Caki2 (cell line): ENCODE results near the gene SCYL1. TPM values are rescaled to one million over a fixed set of nuclear protein-coding genes. Genes with fewer than 3 reads are reported as not detected.

ENCODE experiments used
- DNase-seq: peaks from one replicate; pipeline ENCODE4 v3.0.0-alpha.2; 2015; ENCODE audit warnings: low read depth
- in situ Hi-C: cut with HindIII; loops from 2 replicates; pipeline ENCODE4 v1.10.0; 2016; ENCODE audit warnings: low sequenced_read_pairs, low pct_unique_long_range_greater_than_20kb, mixed read lengths
- total RNA-seq: library from RNA; depleted of rRNA; stranded (reverse); fragments of >200 nt; shearing (Covaris generic); gene quantifications from 2 replicates; pipeline ENCODE4 v1.2.3, GENCODE V29; 2014; ENCODE audit warnings: low replicate concordance

The SCYL1 gene
- total RNA-seq, 1 experiment from 2014 or later: 58.0 TPM

DNA sequence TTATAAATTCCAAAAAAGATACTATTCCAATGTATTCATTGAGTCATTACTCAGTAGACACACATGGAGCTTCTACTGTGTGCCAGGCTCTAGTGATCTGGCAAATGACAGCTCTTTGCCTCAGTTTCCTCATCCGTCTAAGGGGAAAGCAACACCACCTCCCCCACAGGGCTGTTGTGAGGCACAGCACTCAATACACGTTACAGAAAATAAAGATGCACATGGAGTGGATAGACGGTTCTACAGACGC is 32.6 kb upstream of the SCYL1 start:
- no peak for DNase-seq
- in situ Hi-C loops: no loop called here

DNA sequence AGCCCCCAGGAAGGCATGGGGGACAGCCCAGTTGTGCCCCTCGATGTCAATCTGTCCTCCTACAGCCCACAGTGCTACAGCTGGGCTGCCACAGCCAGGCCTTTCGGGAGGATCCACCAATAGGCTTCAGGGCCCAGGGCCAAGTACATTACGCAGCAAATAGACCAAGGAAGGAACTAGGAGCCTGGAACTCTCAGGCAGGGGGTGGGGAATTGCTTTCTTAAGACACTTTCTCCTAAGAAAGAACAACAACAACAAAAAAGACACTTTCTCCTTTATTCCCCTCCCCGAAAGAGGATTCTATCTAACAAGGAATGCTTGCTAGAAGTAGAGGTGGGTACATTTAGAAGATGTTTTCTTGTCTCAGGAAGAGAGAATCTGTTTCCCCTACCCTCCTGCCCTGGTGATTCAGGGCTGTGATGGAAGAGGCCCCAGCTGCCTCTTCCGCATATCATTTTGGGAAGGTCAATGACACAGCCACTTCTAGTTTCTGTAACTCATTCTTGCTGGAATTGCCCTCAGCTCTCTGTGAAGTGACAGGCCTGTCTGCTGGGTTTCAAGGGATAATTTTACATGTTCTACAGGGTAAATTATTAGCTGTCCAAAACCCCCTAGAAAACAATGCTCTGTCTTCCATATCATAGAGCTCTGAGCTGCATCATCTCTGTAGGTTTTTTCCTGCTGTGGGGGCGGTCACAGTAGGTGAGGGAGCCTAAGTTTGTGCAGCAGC is 32.1 kb upstream of the SCYL1 start:
- DNase-seq: peak; percentile 90
- in situ Hi-C loops: no loop called here

DNA sequence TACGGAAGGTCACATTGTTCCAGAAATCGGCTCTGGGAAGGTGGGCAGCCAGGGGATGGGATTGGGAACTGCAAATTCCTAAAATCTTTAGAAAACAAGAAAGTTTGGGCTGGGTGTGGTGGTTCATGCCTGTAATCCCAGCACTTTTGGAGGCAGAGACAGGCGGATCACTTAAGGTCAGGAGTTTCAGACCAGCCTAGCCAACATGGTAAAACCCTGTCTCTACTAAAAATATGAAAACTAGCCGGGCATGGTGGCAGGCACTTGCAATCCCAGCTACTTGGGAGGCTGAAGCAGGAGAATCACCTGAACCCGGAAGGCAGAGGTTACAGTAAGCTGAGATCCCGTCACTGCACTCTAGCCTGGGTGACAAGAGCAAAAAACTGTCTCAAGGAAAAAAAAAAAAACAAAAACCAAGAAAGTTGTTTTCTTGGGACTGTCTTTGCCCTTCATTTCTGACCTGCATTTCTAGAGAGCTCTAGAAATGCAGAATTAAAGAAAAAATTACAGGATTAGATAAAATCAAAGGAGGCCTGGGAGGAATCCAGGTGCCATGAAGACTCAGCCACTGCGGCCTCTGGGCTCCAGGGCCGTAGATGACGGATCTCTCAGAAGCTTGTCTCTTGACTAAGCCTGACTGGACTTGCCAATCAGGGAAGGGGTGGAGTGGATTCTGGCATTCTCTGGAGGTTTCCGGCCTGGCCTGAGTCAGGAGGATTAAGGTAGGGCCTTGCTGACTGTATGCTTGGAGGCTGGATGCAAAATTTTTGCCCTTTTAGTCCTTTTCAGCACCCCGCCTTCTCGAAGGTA is 31.3 kb upstream of the SCYL1 start:
- in situ Hi-C loops: no loop called here
- DNase-seq: peak; percentile 80

DNA sequence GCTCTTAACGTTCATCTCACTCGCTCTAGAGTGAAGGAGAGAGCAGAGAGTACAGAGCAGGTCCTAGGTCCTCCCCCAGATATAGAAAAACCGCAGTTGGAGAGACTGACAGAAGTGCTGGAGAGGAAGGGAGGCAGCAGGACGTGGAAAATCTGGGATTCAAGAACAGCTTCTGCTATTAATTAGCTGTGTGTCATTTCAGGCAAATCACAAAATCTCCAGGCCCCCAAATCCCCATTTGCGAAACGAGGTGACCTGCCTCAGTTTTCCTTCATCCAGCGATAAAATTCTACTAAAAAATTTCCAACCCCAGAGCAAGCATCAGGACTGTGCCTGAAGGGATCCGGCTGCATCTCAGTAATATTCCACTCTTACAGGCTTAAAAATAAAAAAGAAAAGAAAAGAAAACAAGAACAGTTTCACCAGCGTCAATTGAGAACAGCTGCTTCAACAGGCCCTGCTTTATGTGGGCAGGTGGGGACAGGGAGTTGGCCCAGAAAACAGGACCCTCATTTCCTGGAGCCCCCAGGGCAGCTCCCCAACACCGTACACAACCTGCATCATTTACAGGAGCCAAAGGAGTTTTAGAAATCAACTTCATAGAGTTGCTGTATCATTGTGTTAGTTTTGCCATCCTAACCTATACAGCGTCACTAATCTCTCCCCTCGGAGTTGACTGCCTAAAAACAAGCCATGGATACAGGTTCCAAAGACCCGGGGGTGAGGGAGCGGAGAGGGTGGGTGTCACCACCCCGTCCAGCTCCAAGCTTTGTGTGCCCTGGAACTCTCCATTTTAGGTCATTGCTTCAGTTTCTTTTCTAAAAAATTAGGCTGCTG is 28.4 kb upstream of the SCYL1 start:
- peak; percentile 33 for DNase-seq
- in situ Hi-C loops: no loop called here

DNA sequence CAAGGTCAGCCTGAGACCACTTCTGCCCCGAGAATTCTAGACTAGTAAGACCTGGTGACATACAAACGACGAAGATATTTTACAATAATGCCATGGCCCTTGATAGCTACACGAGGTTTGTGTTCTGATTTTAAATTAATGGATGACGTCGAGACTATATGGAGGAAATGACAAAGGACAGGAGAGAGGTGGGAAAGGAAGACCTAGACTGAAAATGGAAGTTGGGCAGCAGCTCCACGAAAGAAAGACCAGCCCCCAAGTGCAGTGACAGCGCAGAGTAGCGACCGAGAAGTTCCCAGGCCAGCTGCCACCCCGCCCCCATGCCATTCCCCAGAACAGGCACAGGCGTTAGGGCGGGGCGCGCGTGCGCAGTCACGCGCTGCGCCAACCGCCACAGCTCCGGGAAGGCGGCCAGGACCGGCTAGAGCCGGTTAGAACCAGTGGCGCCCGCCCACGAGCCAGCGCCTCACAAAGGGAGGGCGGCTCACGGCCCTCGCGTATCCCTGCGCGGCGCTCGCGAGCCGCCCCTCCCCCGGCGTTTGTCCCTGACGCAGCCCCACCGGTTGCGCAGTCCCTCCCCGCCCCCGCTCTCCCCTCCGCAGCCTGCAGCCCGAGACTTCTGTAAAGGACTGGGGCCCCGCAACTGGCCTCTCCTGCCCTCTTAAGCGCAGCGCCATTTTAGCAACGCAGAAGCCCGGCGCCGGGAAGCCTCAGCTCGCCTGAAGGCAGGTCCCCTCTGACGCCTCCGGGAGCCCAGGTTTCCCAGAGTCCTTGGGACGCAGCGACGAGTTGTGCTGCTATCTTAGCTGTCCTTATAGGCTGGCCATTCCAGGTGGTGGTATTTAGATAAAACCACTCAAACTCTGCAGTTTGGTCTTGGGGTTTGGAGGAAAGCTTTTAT is 27.5 kb upstream of the SCYL1 start:
- peak; percentile 98 for DNase-seq

DNA sequence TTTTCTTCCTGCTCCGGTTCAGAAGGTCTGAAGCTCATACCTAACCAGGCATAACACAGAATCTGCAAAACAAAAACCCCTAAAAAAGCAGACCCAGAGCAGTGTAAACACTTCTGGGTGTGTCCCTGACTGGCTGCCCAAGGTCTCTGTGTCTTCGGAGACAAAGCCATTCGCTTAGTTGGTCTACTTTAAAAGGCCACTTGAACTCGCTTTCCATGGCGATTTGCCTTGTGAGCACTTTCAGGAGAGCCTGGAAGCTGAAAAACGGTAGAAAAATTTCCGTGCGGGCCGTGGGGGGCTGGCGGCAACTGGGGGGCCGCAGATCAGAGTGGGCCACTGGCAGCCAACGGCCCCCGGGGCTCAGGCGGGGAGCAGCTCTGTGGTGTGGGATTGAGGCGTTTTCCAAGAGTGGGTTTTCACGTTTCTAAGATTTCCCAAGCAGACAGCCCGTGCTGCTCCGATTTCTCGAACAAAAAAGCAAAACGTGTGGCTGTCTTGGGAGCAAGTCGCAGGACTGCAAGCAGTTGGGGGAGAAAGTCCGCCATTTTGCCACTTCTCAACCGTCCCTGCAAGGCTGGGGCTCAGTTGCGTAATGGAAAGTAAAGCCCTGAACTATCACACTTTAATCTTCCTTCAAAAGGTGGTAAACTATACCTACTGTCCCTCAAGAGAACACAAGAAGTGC is 26.7 kb upstream of the SCYL1 start:
- DNase-seq: peak; percentile 53
- in situ Hi-C loops: no loop called here

More for the DNA sequence above, 27.5 kb upstream of the SCYL1 start:
- in situ Hi-C loops: no loop called here

DNA sequence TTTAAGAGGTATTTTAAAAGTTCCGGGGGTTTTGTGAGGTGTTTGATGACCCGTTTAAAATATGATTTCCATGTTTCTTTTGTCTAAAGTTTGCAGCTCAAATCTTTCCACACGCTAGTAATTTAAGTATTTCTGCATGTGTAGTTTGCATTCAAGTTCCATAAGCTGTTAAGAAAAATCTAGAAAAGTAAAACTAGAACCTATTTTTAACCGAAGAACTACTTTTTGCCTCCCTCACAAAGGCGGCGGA is 26.2 kb upstream of the SCYL1 start:
- in situ Hi-C loops: no loop called here
- DNase-seq: no peak

DNA sequence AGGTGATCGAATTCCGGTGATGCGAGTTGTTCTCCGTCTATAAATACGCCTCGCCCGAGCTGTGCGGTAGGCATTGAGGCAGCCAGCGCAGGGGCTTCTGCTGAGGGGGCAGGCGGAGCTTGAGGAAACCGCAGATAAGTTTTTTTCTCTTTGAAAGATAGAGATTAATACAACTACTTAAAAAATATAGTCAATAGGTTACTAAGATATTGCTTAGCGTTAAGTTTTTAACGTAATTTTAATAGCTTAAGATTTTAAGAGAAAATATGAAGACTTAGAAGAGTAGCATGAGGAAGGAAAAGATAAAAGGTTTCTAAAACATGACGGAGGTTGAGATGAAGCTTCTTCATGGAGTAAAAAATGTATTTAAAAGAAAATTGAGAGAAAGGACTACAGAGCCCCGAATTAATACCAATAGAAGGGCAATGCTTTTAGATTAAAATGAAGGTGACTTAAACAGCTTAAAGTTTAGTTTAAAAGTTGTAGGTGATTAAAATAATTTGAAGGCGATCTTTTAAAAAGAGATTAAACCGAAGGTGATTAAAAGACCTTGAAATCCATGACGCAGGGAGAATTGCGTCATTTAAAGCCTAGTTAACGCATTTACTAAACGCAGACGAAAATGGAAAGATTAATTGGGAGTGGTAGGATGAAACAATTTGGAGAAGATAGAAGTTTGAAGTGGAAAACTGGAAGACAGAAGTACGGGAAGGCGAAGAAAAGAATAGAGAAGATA is 25.7 kb upstream of the SCYL1 start, which contains the start of gene MALAT1:
MALAT1 (plus strand) TSS at position 69 of the 736 bp plus-strand sequence.
- DNase-seq: peak; percentile 79
- in situ Hi-C loops: no loop called here

DNA sequence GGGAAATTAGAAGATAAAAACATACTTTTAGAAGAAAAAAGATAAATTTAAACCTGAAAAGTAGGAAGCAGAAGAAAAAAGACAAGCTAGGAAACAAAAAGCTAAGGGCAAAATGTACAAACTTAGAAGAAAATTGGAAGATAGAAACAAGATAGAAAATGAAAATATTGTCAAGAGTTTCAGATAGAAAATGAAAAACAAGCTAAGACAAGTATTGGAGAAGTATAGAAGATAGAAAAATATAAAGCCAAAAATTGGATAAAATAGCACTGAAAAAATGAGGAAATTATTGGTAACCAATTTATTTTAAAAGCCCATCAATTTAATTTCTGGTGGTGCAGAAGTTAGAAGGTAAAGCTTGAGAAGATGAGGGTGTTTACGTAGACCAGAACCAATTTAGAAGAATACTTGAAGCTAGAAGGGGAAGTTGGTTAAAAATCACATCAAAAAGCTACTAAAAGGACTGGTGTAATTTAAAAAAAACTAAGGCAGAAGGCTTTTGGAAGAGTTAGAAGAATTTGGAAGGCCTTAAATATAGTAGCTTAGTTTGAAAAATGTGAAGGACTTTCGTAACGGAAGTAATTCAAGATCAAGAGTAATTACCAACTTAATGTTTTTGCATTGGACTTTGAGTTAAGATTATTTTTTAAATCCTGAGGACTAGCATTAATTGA is 25.0 kb upstream of the SCYL1 start:
- in situ Hi-C loops: no loop called here
- DNase-seq: peak; percentile 34

DNA sequence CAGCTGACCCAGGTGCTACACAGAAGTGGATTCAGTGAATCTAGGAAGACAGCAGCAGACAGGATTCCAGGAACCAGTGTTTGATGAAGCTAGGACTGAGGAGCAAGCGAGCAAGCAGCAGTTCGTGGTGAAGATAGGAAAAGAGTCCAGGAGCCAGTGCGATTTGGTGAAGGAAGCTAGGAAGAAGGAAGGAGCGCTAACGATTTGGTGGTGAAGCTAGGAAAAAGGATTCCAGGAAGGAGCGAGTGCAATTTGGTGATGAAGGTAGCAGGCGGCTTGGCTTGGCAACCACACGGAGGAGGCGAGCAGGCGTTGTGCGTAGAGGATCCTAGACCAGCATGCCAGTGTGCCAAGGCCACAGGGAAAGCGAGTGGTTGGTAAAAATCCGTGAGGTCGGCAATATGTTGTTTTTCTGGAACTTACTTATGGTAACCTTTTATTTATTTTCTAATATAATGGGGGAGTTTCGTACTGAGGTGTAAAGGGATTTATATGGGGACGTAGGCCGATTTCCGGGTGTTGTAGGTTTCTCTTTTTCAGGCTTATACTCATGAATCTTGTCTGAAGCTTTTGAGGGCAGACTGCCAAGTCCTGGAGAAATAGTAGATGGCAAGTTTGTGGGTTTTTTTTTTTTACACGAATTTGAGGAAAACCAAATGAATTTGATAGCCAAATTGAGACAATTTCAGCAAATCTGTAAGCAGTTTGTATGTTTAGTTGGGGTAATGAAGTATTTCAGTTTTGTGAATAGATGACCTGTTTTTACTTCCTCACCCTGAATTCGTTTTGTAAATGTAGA is 24.3 kb upstream of the SCYL1 start:
- in situ Hi-C loops: no loop called here
- peak; percentile 54 for DNase-seq

DNA sequence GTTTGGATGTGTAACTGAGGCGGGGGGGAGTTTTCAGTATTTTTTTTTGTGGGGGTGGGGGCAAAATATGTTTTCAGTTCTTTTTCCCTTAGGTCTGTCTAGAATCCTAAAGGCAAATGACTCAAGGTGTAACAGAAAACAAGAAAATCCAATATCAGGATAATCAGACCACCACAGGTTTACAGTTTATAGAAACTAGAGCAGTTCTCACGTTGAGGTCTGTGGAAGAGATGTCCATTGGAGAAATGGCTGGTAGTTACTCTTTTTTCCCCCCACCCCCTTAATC is 23.8 kb upstream of the SCYL1 start:
- no peak for DNase-seq
- in situ Hi-C loops: no loop called here

DNA sequence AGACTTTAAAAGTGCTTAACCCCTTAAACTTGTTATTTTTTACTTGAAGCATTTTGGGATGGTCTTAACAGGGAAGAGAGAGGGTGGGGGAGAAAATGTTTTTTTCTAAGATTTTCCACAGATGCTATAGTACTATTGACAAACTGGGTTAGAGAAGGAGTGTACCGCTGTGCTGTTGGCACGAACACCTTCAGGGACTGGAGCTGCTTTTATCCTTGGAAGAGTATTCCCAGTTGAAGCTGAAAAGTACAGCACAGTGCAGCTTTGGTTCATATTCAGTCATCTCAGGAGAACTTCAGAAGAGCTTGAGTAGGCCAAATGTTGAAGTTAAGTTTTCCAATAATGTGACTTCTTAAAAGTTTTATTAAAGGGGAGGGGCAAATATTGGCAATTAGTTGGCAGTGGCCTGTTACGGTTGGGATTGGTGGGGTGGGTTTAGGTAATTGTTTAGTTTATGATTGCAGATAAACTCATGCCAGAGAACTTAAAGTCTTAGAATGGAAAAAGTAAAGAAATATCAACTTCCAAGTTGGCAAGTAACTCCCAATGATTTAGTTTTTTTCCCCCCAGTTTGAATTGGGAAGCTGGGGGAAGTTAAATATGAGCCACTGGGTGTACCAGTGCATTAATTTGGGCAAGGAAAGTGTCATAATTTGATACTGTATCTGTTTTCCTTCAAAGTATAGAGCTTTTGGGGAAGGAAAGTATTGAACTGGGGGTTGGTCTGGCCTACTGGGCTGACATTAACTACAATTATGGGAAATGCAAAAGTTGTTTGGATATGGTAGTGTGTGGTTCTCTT is 23.2 kb upstream of the SCYL1 start:
- in situ Hi-C loops: no loop called here
- peak; percentile 55 for DNase-seq

DNA sequence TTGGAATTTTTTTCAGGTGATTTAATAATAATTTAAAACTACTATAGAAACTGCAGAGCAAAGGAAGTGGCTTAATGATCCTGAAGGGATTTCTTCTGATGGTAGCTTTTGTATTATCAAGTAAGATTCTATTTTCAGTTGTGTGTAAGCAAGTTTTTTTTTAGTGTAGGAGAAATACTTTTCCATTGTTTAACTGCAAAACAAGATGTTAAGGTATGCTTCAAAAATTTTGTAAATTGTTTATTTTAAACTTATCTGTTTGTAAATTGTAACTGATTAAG is 22.7 kb upstream of the SCYL1 start:
- DNase-seq: no peak
- in situ Hi-C loops: no loop called here

DNA sequence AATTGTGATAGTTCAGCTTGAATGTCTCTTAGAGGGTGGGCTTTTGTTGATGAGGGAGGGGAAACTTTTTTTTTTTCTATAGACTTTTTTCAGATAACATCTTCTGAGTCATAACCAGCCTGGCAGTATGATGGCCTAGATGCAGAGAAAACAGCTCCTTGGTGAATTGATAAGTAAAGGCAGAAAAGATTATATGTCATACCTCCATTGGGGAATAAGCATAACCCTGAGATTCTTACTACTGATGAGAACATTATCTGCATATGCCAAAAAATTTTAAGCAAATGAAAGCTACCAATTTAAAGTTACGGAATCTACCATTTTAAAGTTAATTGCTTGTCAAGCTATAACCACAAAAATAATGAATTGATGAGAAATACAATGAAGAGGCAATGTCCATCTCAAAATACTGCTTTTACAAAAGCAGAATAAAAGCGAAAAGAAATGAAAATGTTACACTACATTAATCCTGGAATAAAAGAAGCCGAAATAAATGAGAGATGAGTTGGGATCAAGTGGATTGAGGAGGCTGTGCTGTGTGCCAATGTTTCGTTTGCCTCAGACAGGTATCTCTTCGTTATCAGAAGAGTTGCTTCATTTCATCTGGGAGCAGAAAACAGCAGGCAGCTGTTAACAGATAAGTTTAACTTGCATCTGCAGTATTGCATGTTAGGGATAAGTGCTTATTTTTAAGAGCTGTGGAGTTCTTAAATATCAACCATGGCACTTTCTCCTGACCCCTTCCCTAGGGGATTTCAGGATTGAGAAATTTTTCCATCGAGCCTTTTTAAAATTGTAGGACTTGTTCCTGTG is 22.1 kb upstream of the SCYL1 start:
- in situ Hi-C loops: no loop called here
- DNase-seq: peak; percentile 62

DNA sequence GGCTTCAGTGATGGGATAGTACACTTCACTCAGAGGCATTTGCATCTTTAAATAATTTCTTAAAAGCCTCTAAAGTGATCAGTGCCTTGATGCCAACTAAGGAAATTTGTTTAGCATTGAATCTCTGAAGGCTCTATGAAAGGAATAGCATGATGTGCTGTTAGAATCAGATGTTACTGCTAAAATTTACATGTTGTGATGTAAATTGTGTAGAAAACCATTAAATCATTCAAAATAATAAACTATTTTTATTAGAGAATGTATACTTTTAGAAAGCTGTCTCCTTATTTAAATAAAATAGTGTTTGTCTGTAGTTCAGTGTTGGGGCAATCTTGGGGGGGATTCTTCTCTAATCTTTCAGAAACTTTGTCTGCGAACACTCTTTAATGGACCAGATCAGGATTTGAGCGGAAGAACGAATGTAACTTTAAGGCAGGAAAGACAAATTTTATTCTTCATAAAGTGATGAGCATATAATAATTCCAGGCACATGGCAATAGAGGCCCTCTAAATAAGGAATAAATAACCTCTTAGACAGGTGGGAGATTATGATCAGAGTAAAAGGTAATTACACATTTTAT is 21.4 kb upstream of the SCYL1 start:
- DNase-seq: no peak
- in situ Hi-C loops: no loop called here
